ENCODE data around the gene ATAD3C. TPM values are rescaled to one million over a fixed set of nuclear protein-coding genes. Genes with fewer than 3 reads are reported as not detected.
"Not testable (repeated sequence)": the region's sequence is repeated elsewhere in the genome, so short reads cannot be mapped to it uniquely, and the experiment has no call there.

Gene ATAD3C
- total RNA-seq, 2 donors from 2014 or later: 1.7 to 2.4 TPM

GRCh38 chr1:1428967-1429366, 20.5 kb upstream of the ATAD3C start:
- DNase-seq, ATAC-seq: not testable (repeated sequence)

GRCh38 chr1:1429671-1430073, 19.8 kb upstream of the ATAD3C start:
- DNase-seq (no peak), ATAC-seq (no peak)
- intact Hi-C loops (cut with DNase I): no loop called here

More at GRCh38 chr1:1428967-1429366, 20.5 kb upstream of the ATAD3C start:
- intact Hi-C loops (cut with DNase I): not testable (repeated sequence)

- intact Hi-C loops (cut with DNase I): no loop called here
- ATAC-seq (peak; percentile 51 to 59), DNase-seq (peak; percentile 84)
Measured at GRCh38 chr1:1430114-1430982, 19.1 kb upstream of the ATAD3C start.

GRCh38 chr1:1430992-1431844, 18.3 kb upstream of the ATAD3C start:
- peak; percentile 32 for DNase-seq
- no peak for ATAC-seq
- intact Hi-C loops (cut with DNase I): no loop called here

- intact Hi-C loops (cut with DNase I): no loop called here
- ATAC-seq: peak; percentile 19 to 34
- peak; percentile 75 for DNase-seq
Measured at GRCh38 chr1:1431845-1432273, 17.6 kb upstream of the ATAD3C start.

GRCh38 chr1:1432274-1432950, 17.1 kb upstream of the ATAD3C start:
- ATAC-seq (no peak), DNase-seq (peak; percentile 24)
- intact Hi-C loops (cut with DNase I): no loop called here

- DNase-seq (peak; percentile 84), ATAC-seq (peak in 1 of 2 donors; percentile 19)
- intact Hi-C loops (cut with DNase I): no loop called here
Measured at GRCh38 chr1:1432951-1433803, 16.3 kb upstream of the ATAD3C start.

- peak in 1 of 2 donors; percentile 5 for ATAC-seq
- intact Hi-C loops (cut with DNase I): no loop called here
Measured at GRCh38 chr1:1433804-1434130, 15.7 kb upstream of the ATAD3C start.

GRCh38 chr1:1434131-1434823, 15.2 kb upstream of the ATAD3C start:
- intact Hi-C loops (cut with DNase I): no loop called here
- DNase-seq: peak; percentile 67
- peak; percentile 7 to 16 for ATAC-seq

More at GRCh38 chr1:1433804-1434130, 15.7 kb upstream of the ATAD3C start:
- peak; percentile 76 for DNase-seq

- ATAC-seq: no peak
- intact Hi-C loops (cut with DNase I): no loop called here
- DNase-seq: peak; percentile 20
Measured at GRCh38 chr1:1434824-1435105, 14.7 kb upstream of the ATAD3C start.

- peak; percentile 79 for DNase-seq
- intact Hi-C loops (cut with DNase I): no loop called here
- peak; percentile 59 to 72 for ATAC-seq
Measured at GRCh38 chr1:1435106-1435903, 14.2 kb upstream of the ATAD3C start, which contains the start of gene VWA1. Gene VWA1, plus strand, starts transcription at chr1:1435690. Its CDS starts 59 bp downstream, at chr1:1435749.

GRCh38 chr1:1435911-1436629, 13.4 kb upstream of the ATAD3C start:
- intact Hi-C loops (cut with DNase I): no loop called here
- DNase-seq (peak; percentile 27), ATAC-seq (no peak)

GRCh38 chr1:1436630-1437032, 12.9 kb upstream of the ATAD3C start:
- ATAC-seq (no peak), DNase-seq (no peak)
- intact Hi-C loops (cut with DNase I): no loop called here

- intact Hi-C loops (cut with DNase I): no loop called here
- DNase-seq: peak; percentile 22
Measured at GRCh38 chr1:1437033-1437903, 12.2 kb upstream of the ATAD3C start.

GRCh38 chr1:1437904-1438376, 11.5 kb upstream of the ATAD3C start:
- ATAC-seq (no peak), DNase-seq (no peak)
- intact Hi-C loops (cut with DNase I): no loop called here

More at GRCh38 chr1:1437033-1437903, 12.2 kb upstream of the ATAD3C start:
- no peak for ATAC-seq

Data from left cardiac atrium (tissue), 4 donors.